SJCRH30 (cell line): ENCODE measurements around the gene DNAH9. TPM values are rescaled to one million over a fixed set of nuclear protein-coding genes. Genes with fewer than 3 reads are reported as not detected.

ENCODE experiments used
- DNase-seq, 2 experiments: peaks; one replicate each; pipeline ENCODE4 v3.0.0-alpha.2; 2015 to 2020
- H3K27ac ChIP-seq: fragments of 250-450 bp; sonication (Bioruptor Pico); 2 replicates; pipeline ENCODE4 v1.5.1; 2020; ENCODE audit warnings: mild to moderate bottlenecking, moderate library complexity
- H3K27me3 ChIP-seq: fragments of 250-450 bp; sonication (Bioruptor Pico); 2 replicates; pipeline ENCODE4 v1.5.1; 2020; ENCODE audit warnings: mild to moderate bottlenecking, moderate library complexity
- H3K36me3 ChIP-seq: fragments of 250-450 bp; sonication (Bioruptor Pico); 2 replicates; pipeline ENCODE4 v1.5.1; 2020; ENCODE audit warnings: mild to moderate bottlenecking, moderate library complexity
- H3K4me1 ChIP-seq: fragments of 250-450 bp; sonication (Bioruptor Pico); 2 replicates; pipeline ENCODE4 v1.5.1; 2020; ENCODE audit warnings: mild to moderate bottlenecking, moderate library complexity
- H3K4me3 ChIP-seq: fragments of 250-450 bp; sonication (Bioruptor Pico); 2 replicates; pipeline ENCODE4 v1.5.1; 2020; ENCODE audit warnings: mild to moderate bottlenecking, moderate library complexity
- H3K9me3 ChIP-seq: fragments of 250-450 bp; sonication (Bioruptor Pico); replicated peaks from 2 replicates; pipeline ENCODE4 v1.5.1; 2020; ENCODE audit warnings: mild to moderate bottlenecking, moderate library complexity
- total RNA-seq: library from RNA; depleted of rRNA; stranded (reverse); fragments of >200 nt; shearing (Covaris generic); gene quantifications from 2 replicates; pipeline ENCODE4 v1.2.3, GENCODE V29; 2014

The DNAH9 gene
- total RNA-seq, 1 experiment from 2014 or later, result 0.16 TPM

DNA sequence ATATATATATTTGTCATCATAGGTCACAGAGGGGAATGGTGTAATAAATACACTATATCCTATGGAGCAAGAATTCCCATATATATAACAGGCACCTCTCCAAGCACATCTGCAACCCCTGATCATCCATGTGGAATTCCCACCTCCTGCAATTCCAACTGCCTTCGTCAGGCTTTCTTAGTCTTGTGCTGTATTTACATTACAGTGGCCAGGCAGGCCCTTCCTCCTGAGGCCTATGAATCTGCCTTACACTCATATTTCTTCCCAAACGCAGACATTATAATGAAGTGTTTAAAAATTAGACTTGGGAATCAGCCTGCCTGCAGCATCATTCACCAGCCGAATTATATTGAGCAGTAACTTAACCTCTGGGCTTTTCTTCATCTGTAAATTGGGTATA is 19.3 kb upstream of the DNAH9 start:
- Histone ChIP-seq H3K4me1 (no peaks in the 10 kb centered on the region), H3K9me3 (no peaks in the 10 kb centered on the region), H3K36me3 (no peaks in the 10 kb centered on the region), H3K27ac (no peak overlapping the region), H3K4me3 (no peak overlapping the region), H3K27me3 (no peaks in the 10 kb centered on the region)
- DNase-seq, result no peak

DNA sequence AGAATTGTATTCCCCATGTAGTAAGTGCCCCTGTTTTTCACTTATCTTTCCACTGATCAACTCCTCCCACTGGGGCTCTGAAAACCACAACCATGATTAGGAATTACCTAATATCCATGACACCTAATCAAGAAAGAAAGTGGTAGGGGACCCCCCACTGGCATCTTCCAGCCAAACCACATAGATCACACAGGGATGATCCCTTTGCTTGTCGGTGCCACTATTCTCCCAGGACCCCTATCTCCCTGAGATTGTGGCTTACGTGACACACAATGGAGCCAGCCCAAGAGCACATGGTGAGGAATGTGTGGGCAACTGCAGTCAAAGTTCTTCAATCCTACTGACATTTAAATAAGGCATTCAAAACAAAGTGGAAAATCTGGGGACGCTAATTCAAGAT is 17.6 kb upstream of the DNAH9 start:
- H3K27me3 ChIP-seq, result no peaks in the 10 kb centered on the region
- no peaks in the 10 kb centered on the region for H3K36me3 ChIP-seq
- DNase-seq, result no peak
- no peak overlapping the region for H3K4me3 ChIP-seq
- H3K4me1 ChIP-seq, result no peaks in the 10 kb centered on the region
- H3K9me3 ChIP-seq, result no peaks in the 10 kb centered on the region
- no peak overlapping the region for H3K27ac ChIP-seq

- H3K4me1 ChIP-seq, result no peaks in the 10 kb centered on the region
- no peaks in the 10 kb centered on the region for H3K9me3 ChIP-seq
- DNase-seq, result no peak
- no peaks in the 10 kb centered on the region for H3K27me3 ChIP-seq
- no peak overlapping the region for H3K4me3 ChIP-seq
- no peak overlapping the region for H3K27ac ChIP-seq
- H3K36me3 ChIP-seq, result no peaks in the 10 kb centered on the region
Measured at GRCh38 chr17:11582217-11582616, 16.1 kb upstream of the DNAH9 start.

GRCh38 chr17:11583306-11583992 is 14.8 kb upstream of the DNAH9 start:
- H3K36me3 ChIP-seq, result no peaks in the 10 kb centered on the region
- no peaks in the 10 kb centered on the region for H3K27me3 ChIP-seq
- H3K9me3 ChIP-seq, result no peaks in the 10 kb centered on the region
- no peak overlapping the region for H3K27ac ChIP-seq
- no peak overlapping the region for H3K4me3 ChIP-seq
- H3K4me1 ChIP-seq, result no peaks in the 10 kb centered on the region
- no peak for DNase-seq

- Histone ChIP-seq H3K27ac (no peak overlapping the region), H3K9me3 (no peaks in the 10 kb centered on the region), H3K36me3 (no peaks in the 10 kb centered on the region), H3K27me3 (no peaks in the 10 kb centered on the region), H3K4me1 (no peaks in the 10 kb centered on the region), H3K4me3 (no peak overlapping the region)
- no peak for DNase-seq
Measured at GRCh38 chr17:11589716-11590115, 8.6 kb upstream of the DNAH9 start.

DNA sequence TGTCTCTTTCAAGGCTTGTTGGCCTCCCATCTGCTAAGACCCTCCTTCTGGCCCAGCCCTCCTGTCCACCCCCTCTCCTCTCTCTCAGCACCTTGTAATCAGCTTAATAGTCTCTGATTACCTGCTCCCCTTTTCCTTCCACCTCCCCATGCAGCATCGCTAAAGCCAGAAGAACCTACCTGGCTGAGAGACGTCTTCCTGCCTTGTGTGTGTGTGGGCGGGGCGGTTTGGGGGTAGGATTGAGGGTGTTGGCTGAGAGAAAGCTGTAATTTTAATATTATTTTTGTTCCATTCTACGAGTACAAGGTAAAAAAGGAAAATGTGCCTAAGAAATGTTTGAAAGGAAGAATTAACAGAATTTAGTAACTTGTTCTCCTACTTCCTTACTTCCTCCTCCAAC is 3.4 kb downstream of the DNAH9 start:
- H3K4me3 ChIP-seq, result no peak overlapping the region
- H3K27me3 ChIP-seq, result no peaks in the 10 kb centered on the region
- H3K4me1 ChIP-seq, result no peaks in the 10 kb centered on the region
- H3K36me3 ChIP-seq, result no peaks in the 10 kb centered on the region
- no peaks in the 10 kb centered on the region for H3K9me3 ChIP-seq
- no peak for DNase-seq
- H3K27ac ChIP-seq, result no peak overlapping the region

DNA sequence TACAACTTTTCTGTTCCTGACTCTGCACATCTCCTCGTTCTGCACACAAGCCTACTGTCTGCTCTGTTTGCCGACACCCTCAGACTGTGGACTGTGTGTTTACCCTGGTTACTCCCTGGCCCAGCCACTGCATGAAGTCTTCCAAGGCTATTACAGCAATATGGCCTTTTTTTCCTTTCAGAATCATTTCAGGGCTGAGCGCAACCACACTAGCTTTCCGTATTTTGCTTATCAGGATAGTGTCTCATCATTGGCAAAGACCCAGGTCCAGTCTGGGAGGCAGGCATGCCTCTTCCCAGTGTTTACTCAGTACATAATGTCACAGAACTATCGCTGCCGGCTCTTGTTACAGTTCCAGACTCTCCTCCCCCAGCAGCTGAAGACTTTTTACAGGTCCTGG is 10.1 kb downstream of the DNAH9 start:
- no peaks in the 10 kb centered on the region for H3K36me3 ChIP-seq
- peak; percentile 49 to 68 for DNase-seq
- H3K27ac ChIP-seq, result no peak overlapping the region
- H3K27me3 ChIP-seq, result no peaks in the 10 kb centered on the region
- no peaks in the 10 kb centered on the region for H3K4me1 ChIP-seq
- no peaks in the 10 kb centered on the region for H3K9me3 ChIP-seq
- no peak overlapping the region for H3K4me3 ChIP-seq

DNA sequence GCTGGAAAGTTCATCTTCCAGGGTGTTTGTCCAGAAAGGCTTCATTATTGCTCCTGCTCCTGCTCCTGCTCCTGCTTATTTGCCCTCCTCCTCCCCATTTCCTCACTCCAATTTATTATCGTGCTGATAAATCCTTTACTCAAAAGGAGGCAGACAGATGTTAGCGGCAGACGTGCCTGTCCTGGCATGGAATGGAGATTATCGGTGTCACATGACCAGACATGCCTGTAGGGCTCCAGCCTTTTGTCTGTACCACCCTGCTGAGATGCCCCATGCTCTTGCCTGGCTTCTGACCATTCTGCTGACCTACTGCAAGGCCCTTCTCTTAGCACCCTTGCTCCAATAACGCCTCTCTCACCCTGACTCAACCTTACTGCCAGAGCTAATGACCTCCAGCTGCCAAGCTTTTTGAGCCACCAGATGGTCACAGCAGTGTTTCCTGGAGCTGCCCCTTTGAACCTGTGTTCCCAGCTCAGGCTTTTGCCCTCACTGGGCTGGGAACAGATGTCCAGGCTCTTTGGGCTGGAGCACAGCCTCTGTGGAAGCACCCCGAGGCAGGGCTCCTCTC is 12.8 kb downstream of the DNAH9 start:
- Histone ChIP-seq H3K9me3 (no peaks in the 10 kb centered on the region), H3K27ac (no peak overlapping the region), H3K36me3 (no peaks in the 10 kb centered on the region), H3K4me3 (no peak overlapping the region), H3K27me3 (no peaks in the 10 kb centered on the region), H3K4me1 (no peaks in the 10 kb centered on the region)
- DNase-seq, result no peak

GRCh38 chr17:11612956-11613355 is 14.7 kb downstream of the DNAH9 start:
- Histone ChIP-seq H3K27ac (no peak overlapping the region), H3K4me3 (no peak overlapping the region), H3K9me3 (no peaks in the 10 kb centered on the region), H3K27me3 (no peaks in the 10 kb centered on the region), H3K4me1 (no peaks in the 10 kb centered on the region), H3K36me3 (no peaks in the 10 kb centered on the region)
- no peak for DNase-seq

DNA sequence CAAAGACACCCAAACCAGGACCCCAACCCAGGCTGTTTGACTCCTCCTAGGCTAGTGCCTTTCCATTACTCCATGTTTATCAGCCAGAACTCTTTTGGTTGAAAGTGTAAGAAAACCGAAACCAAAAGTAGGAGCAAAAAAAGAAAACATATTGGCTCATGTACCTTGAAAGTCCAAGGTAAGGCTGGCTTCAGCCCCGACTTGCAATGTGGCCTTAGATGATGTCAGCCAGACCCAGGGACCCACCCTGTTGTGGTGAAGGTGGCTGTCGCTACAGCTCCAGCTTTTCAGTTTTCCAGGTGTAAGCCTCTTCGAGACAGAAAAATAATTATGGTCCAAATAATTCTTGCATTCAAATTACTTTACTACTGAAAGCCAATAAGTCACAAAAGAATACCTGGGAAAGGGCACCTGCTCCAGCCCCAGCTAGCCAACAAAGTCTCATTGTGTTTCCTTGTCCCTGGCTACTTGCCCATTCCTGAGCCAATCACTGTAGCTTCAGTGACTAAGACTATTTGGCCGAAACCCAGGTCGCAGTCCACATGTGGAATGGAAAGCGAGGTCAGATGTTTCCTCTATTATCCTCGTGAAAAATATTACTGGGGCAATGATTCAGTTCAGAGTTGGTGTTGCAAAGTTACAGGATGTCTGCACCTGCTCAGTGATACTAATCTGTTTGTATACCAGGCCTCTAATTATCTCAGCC is 20.7 kb downstream of the DNAH9 start:
- Histone ChIP-seq H3K36me3 (no peaks in the 10 kb centered on the region), H3K9me3 (no peaks in the 10 kb centered on the region), H3K4me3 (no peak overlapping the region), H3K27me3 (no peaks in the 10 kb centered on the region), H3K4me1 (no peaks in the 10 kb centered on the region), H3K27ac (no peak overlapping the region)
- peak in 1 of 2 experiments; percentile 13 for DNase-seq

DNA sequence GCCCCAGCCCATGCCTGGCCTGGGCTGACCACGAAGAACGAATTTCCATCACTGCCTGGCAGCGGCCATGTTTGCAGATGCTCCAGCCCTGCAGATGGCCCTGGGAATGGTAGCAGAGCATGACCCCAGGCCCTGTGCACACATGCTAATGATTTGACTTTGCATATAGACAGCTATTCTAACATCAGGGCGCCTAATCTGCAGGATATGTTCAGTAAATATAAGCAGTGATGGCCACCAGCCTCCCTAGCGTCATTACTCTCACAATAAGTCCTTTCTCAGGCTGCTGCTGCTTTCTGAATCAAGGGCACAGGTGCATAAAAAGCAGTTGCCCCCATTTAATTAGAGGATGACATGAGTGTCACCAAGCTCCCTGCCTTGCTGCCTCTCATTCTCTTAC is 24.2 kb downstream of the DNAH9 start:
- no peaks in the 10 kb centered on the region for H3K36me3 ChIP-seq
- H3K27me3 ChIP-seq, result no peaks in the 10 kb centered on the region
- no peak overlapping the region for H3K4me3 ChIP-seq
- H3K9me3 ChIP-seq, result no peaks in the 10 kb centered on the region
- no peak overlapping the region for H3K27ac ChIP-seq
- no peak for DNase-seq
- H3K4me1 ChIP-seq, result no peaks in the 10 kb centered on the region

DNA sequence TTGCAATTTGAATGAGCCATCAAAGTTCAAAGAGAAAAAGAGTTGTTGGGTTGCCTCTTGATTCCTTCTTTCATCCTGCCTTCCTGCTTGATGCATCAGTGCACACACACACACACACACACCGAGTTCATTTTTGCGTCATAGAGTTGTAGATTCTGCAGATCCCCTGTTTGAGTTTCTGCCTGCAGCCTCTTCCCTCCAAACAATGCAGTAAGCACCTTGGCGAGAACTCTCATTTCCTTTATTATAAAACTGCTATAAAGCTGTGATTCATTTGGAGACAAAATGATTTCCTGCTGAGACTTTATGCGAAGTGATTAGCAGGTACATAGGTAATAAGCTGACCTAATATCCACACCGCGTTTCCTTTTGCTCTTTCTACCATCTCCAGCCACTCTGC is 26.7 kb downstream of the DNAH9 start:
- Histone ChIP-seq H3K4me3 (no peak overlapping the region), H3K27me3 (no peaks in the 10 kb centered on the region), H3K27ac (no peak overlapping the region), H3K9me3 (no peaks in the 10 kb centered on the region), H3K36me3 (no peaks in the 10 kb centered on the region), H3K4me1 (no peaks in the 10 kb centered on the region)
- DNase-seq, result no peak

DNA sequence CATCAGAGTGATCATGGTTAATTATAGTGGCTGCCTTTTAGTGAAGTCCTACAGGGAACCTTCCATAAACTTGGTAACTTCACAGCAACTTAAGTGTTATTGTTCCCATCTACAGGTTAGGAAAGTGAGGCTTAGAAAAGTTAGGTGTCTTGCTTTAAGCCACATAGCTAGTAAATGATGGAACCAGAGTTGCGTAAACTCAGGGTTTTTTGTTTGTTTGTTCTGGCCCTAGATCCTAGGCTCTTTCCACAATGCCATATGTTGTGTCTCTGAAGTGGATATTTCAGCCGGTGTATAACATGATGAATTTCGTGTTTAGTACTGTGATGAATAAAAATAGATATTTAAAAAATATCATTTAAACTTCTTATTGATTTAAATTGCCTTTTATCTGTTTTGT is 27.6 kb downstream of the DNAH9 start:
- no peak for DNase-seq
- Histone ChIP-seq H3K4me3 (no peak overlapping the region), H3K9me3 (no peaks in the 10 kb centered on the region), H3K4me1 (no peaks in the 10 kb centered on the region), H3K36me3 (no peaks in the 10 kb centered on the region), H3K27me3 (no peaks in the 10 kb centered on the region), H3K27ac (no peak overlapping the region)

DNA sequence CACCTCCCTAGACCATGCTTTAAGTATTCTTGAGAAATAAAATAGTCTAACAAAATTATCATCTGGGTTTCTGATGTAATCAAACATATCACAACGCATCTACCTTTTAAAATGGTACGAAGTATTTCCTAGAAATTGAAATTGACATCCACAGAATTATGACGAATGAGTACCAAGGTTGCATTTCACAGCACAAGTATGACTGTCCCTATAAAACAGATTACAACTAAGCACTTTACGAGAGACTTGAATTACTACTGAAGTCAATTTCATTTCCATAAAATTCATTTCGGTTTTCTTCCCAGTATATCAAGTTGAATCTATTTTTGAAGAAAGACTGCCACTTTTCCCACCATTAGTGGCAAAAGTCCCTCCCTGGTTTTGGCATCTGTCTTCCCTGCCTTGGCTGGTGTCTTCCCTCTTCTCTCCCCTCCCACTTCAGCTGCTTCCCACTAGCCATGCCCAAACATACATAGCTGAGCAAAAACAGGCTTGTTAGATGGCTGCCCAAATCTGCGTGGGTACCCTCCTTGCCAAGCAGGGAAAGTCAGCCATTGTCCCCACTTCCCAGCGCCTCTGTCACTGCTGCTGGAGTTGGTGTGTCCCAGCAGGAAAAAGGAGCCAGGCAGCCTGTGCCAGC is 29.2 kb downstream of the DNAH9 start:
- Histone ChIP-seq H3K27ac (no peak overlapping the region), H3K9me3 (no peaks in the 10 kb centered on the region), H3K36me3 (no peaks in the 10 kb centered on the region), H3K27me3 (no peaks in the 10 kb centered on the region), H3K4me3 (no peak overlapping the region), H3K4me1 (no peaks in the 10 kb centered on the region)
- no peak for DNase-seq

DNA sequence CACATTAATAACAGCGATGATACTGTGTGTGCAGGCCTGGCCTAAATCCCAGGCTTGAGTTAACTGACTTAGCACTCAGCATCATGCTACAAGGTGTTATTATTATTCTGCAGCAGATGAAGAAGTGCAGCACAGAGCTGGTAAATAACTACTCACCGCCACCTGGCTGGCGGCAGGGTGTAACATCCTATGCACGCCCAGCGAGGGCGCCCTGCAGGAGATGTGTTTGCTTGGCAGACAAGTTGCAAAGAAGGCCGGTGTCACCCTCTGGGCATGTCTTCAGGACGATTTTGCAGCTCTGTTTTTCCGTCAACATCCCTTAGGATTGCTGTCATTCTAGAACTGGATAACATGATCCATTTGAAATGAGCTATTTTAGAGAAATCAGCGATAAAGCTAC is 30.1 kb downstream of the DNAH9 start:
- H3K4me3 ChIP-seq, result no peak overlapping the region
- H3K27me3 ChIP-seq, result no peaks in the 10 kb centered on the region
- H3K36me3 ChIP-seq, result no peaks in the 10 kb centered on the region
- H3K4me1 ChIP-seq, result no peaks in the 10 kb centered on the region
- H3K27ac ChIP-seq, result no peak overlapping the region
- DNase-seq, result no peak
- H3K9me3 ChIP-seq, result no peaks in the 10 kb centered on the region
